Transverse colon (tissue), 4 donors: ENCODE measurements around the gene NPNT. TPM values are rescaled to one million over a fixed set of nuclear protein-coding genes. Genes with fewer than 3 reads are reported as not detected.

ENCODE experiments used
- DNase-seq: peaks from one replicate; pipeline ENCODE4 v3.0.0-alpha.2; 2019
- H3K27ac ChIP-seq, 4 donors: fragments of 200-600 bp; sonication (generic); 2 replicates each; pipeline ENCODE4 v1.5.1; 2016 to 2018; ENCODE audit warnings: inconsistent platforms in 4 of 4
- H3K27me3 ChIP-seq: fragments of 200-600 bp; sonication (generic); 2 replicates; pipeline ENCODE4 v1.5.1; 2017; ENCODE audit warnings: inconsistent platforms
- H3K36me3 ChIP-seq, 4 donors: fragments of 200-600 bp; sonication (generic); 2 replicates each; pipeline ENCODE4 v1.5.1; 2017 to 2019; ENCODE audit warnings: inconsistent platforms in 4 of 4
- H3K4me1 ChIP-seq, 4 donors: fragments of 200-600 bp; sonication (generic); 2 replicates each; pipeline ENCODE4 v1.5.1; 2017 to 2020; ENCODE audit warnings: inconsistent platforms in 4 of 4
- H3K4me3 ChIP-seq, 4 donors: fragments of 200-600 bp; sonication (generic); 1 replicate in 1 of 4; 2 replicates in 3 of 4; pipeline versions ENCODE4 v1.5.1 to v1.6.1; 2017 to 2019; ENCODE audit warnings: inconsistent platforms in 4 of 4
- H3K9me3 ChIP-seq, 2 donors: fragments of 200-600 bp; sonication (generic); 2 replicates each; pipeline ENCODE4 v1.5.1; 2017 to 2019; ENCODE audit warnings: inconsistent platforms in 2 of 2
- EP300 ChIP-seq: sonication (generic); formaldehyde crosslinking; IDR thresholded peaks from one replicate; pipeline ENCODE4 v1.6.1; 2017; ENCODE audit warnings: antibody characterized with exemption, low read depth
- POLR2A ChIP-seq: fragments of 450-650 bp; IDR thresholded peaks from one replicate; pipeline ENCODE4 v1.6.1; 2016; ENCODE audit warnings: antibody characterized with exemption, mild to moderate bottlenecking, moderate library complexity
- POLR2AphosphoS5 ChIP-seq, 3 donors: sonication (generic); formaldehyde crosslinking; IDR thresholded peaks; one replicate each; pipeline ENCODE4 v1.6.1; 2016; ENCODE audit warnings: antibody characterized with exemption in 3 of 3
- WGBS, 2 donors: methylation state at CpG; one replicate each; pipeline ENCODE4 v1.1.5; 2018; ENCODE audit warnings: low coverage in 1 of 2; 5-methylcytosine and 5-hydroxymethylcytosine counted together
- in situ Hi-C, 4 donors: fragments of 200-750 bp; cut with MboI; loops; one replicate each; pipeline versions ENCODE4 v1.15.0 to v1.15.1; 2017; ENCODE audit warnings: low sequenced_read_pairs in 3 of 4, low pct_ligation_motif_present in 1 of 4, low pct_unique_long_range_greater_than_20kb in 1 of 4
- intact Hi-C: fragments of 100-400 bp; cut with DNase I; formaldehyde crosslinking; loops from one replicate; pipeline ENCODE4 v1.15.1; 2023; ENCODE audit warnings: low total_unique reads
- total RNA-seq, 4 donors: library from RNA; depleted of rRNA; stranded (reverse); fragments of >200 nt; gene quantifications; one replicate each; pipeline ENCODE4 v1.1.0, GENCODE V29; 2016
- TF ChIP-seq, protein P1 (sequence below), 5 experiments: fragments of 200-600 bp in 3 of 5; fragments of 450-650 bp in 2 of 5; sonication (generic) in 3 of 5; IDR thresholded peaks; 1 replicate in 2 of 5; 2 replicates in 3 of 5; pipeline ENCODE4 v1.5.1; 2016 to 2017; ENCODE audit warnings: antibody characterized with exemption in 5 of 5, inconsistent platforms in 3 of 5, mild to moderate bottlenecking in 2 of 5, moderate library complexity in 1 of 5

The NPNT gene
- total RNA-seq, 4 donors from 2014 or later = 4.5 to 26.3 (median 24.4) TPM

DNA sequence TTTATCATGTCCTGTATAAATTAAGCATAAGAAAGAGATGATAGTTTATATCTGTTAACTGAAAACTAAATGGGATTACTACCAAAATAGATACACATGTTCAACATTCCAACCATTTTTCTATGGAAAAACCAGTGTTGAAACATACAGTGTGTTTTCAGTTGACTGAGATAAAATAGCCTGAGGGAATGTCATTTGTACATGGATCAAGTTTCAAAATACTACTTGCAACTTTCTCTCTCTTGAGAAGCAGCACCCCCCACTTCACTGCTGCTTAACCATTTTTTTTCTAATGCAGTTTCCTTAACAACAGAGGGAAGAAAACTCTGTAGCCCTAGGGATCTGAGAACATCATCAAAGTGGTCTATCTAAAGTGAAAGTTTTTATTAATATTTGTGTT lies 70.8 kb downstream of the NPNT start:
- H3K36me3 ChIP-seq = no peaks in the 10 kb centered on the region
- intact Hi-C loops = no loop called here
- H3K4me1 ChIP-seq = peaks cover 0 to 17% (median 0%) of the 10 kb centered on the region in 4 donors
- TF ChIP-seq EP300 = no peak
- TF ChIP-seq, protein P1, sequence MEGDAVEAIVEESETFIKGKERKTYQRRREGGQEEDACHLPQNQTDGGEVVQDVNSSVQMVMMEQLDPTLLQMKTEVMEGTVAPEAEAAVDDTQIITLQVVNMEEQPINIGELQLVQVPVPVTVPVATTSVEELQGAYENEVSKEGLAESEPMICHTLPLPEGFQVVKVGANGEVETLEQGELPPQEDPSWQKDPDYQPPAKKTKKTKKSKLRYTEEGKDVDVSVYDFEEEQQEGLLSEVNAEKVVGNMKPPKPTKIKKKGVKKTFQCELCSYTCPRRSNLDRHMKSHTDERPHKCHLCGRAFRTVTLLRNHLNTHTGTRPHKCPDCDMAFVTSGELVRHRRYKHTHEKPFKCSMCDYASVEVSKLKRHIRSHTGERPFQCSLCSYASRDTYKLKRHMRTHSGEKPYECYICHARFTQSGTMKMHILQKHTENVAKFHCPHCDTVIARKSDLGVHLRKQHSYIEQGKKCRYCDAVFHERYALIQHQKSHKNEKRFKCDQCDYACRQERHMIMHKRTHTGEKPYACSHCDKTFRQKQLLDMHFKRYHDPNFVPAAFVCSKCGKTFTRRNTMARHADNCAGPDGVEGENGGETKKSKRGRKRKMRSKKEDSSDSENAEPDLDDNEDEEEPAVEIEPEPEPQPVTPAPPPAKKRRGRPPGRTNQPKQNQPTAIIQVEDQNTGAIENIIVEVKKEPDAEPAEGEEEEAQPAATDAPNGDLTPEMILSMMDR (IDR thresholded peaks at IDR 0.05) = no peak
- no peak for TF ChIP-seq POLR2AphosphoS5 (IDR thresholded peaks at IDR 0.05)
- no peak for TF ChIP-seq POLR2A
- in situ Hi-C loops = no loop called here
- no peaks in the 10 kb centered on the region for H3K27me3 ChIP-seq
- DNase-seq = no peak
- H3K27ac ChIP-seq = no peak overlapping the region
- no peak overlapping the region for H3K4me3 ChIP-seq
- H3K9me3 ChIP-seq = no peaks in the 10 kb centered on the region

GRCh38 chr4:105967058-105967658 lies 71.9 kb downstream of the NPNT start:
- in situ Hi-C loops = no loop called here
- H3K4me3 ChIP-seq = no peak overlapping the region
- H3K27me3 ChIP-seq = no peaks in the 10 kb centered on the region
- DNase-seq = no peak
- 29 to 74% methylated on average over 1 to 10 of the region's 10 CpGs for WGBS, 2 donors
- H3K9me3 ChIP-seq = no peaks in the 10 kb centered on the region
- TF ChIP-seq POLR2A = no peak
- no peak for TF ChIP-seq POLR2AphosphoS5 (IDR thresholded peaks at IDR 0.05)
- TF ChIP-seq, protein P1 (IDR thresholded peaks at IDR 0.05) = no peak
- no peak for TF ChIP-seq EP300
- H3K4me1 ChIP-seq = peaks cover 0 to 17% (median 0%) of the 10 kb centered on the region in 4 donors
- no peaks in the 10 kb centered on the region for H3K36me3 ChIP-seq
- intact Hi-C loops = no loop called here
- H3K27ac ChIP-seq = no peak overlapping the region

DNA sequence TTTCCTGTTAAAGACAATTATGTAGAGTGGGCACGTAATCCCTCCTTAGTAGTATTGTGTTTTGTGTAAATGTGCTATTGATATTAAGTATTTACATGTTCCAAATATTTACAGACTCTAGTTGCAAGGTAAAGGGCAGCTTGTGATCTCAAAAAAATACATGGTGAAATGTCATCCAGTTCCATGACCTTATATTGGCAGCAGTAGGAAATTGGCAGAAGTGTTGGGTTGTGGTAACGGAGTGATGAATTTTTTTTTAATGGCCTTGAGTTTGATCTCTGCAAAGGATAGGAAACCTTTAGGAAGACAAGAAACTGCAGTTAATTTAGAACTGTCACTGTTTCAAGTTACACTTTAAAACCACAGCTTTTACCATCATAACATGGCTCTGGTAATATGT lies 74.3 kb downstream of the NPNT start:
- intact Hi-C loops (no loop called here), in situ Hi-C loops (no loop called here)
- TF ChIP-seq POLR2A (no peak), EP300 (no peak), POLR2AphosphoS5 (IDR thresholded peaks at IDR 0.05) (no peak)
- TF ChIP-seq, protein P1 (IDR thresholded peaks at IDR 0.05) = no peak
- H3K27me3 ChIP-seq = no peaks in the 10 kb centered on the region
- H3K27ac ChIP-seq = no peak overlapping the region
- no peaks in the 10 kb centered on the region for H3K36me3 ChIP-seq
- WGBS, 2 donors = 73 to 86% methylated on average over 2 of the region's 2 CpGs
- H3K4me1 ChIP-seq = peaks cover 0 to 24% (median 0%) of the 10 kb centered on the region in 4 donors
- H3K9me3 ChIP-seq = no peaks in the 10 kb centered on the region
- H3K4me3 ChIP-seq = no peak overlapping the region
- no peak for DNase-seq

GRCh38 chr4:105970371-105970770 lies 75.1 kb downstream of the NPNT start:
- 80 to 81% methylated on average over 1 of the region's 1 CpG for WGBS, 2 donors
- peaks cover 0 to 19% (median 0%) of the 10 kb centered on the region in 4 donors for H3K4me1 ChIP-seq
- no peak overlapping the region for H3K27ac ChIP-seq
- in situ Hi-C loops (no loop called here), intact Hi-C loops (no loop called here)
- DNase-seq = no peak
- H3K9me3 ChIP-seq = no peaks in the 10 kb centered on the region
- TF ChIP-seq, protein P1 (IDR thresholded peaks at IDR 0.05) = no peak
- TF ChIP-seq POLR2AphosphoS5 (IDR thresholded peaks at IDR 0.05) = no peak
- H3K27me3 ChIP-seq = no peaks in the 10 kb centered on the region
- no peaks in the 10 kb centered on the region for H3K36me3 ChIP-seq
- H3K4me3 ChIP-seq = no peak overlapping the region
